Astrocyte of the spinal cord (primary cell): ENCODE results near the gene KAT6B.

Experiments
- DNase-seq: peaks from one replicate; pipeline ENCODE4 v3.0.0; 2011; ENCODE audit warnings: low read depth, low spot score
- H3K4me3 ChIP-seq: 2 replicates; pipeline ENCODE4 v1.5.1; 2011; ENCODE audit warnings: low read depth, mild to moderate bottlenecking, low read length, moderate library complexity
- in situ Hi-C: cut with HindIII; loops from 2 replicates; pipeline ENCODE4 v1.10.0; 2017; ENCODE audit warnings: low sequenced_read_pairs
- TF ChIP-seq, protein P1 (sequence below): IDR thresholded peaks from 2 replicates; pipeline ENCODE4 v1.5.1; 2012; ENCODE audit warnings: low read depth, mild to moderate bottlenecking, low read length, inconsistent platforms

Gene KAT6B

GRCh38 chr10:75009426-75009825 is 183.0 kb downstream of the KAT6B start:
- TF ChIP-seq, protein P1, sequence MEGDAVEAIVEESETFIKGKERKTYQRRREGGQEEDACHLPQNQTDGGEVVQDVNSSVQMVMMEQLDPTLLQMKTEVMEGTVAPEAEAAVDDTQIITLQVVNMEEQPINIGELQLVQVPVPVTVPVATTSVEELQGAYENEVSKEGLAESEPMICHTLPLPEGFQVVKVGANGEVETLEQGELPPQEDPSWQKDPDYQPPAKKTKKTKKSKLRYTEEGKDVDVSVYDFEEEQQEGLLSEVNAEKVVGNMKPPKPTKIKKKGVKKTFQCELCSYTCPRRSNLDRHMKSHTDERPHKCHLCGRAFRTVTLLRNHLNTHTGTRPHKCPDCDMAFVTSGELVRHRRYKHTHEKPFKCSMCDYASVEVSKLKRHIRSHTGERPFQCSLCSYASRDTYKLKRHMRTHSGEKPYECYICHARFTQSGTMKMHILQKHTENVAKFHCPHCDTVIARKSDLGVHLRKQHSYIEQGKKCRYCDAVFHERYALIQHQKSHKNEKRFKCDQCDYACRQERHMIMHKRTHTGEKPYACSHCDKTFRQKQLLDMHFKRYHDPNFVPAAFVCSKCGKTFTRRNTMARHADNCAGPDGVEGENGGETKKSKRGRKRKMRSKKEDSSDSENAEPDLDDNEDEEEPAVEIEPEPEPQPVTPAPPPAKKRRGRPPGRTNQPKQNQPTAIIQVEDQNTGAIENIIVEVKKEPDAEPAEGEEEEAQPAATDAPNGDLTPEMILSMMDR, result no peak
- no peak overlapping the region for H3K4me3 ChIP-seq
- in situ Hi-C loops, result no loop called here
- no peak for DNase-seq

DNA sequence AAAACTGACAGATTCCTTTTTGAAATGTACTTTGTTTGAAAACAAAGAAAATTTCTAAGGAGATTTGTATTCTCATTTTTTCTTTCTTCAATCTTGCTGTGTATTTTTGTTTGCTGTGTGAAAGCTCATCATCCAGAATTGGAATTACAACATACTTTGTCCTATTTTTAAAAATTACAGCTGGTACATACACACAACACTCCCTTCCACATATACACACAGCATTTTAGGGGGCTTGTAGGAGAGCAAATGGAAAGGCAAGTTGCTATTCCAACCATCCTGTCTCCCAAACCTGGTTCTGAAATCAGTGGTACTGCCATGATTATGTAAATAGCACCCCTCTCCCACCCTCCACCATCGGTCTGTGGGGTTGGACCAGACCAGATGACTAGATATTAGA is 184.0 kb downstream of the KAT6B start:
- in situ Hi-C loops, result no loop called here

DNA sequence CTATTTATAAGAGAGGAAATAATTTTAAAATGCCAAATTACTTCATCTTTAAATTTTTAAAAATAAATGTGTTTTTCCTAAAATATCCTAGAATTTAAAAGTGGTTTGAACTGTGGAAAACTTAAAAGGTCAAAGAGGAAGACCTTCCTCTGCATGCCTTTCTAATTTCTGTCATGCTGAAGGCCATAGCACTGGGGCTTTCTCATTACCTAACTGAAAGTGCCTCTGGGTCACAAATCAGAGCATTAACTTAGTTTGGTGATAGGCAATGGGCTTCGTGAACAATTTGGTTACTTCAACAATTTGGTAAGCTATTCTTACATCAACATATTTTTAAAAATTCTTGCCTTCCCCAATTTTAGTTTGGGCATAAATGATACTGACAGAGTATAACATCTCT is 184.8 kb downstream of the KAT6B start:
- in situ Hi-C loops, result no loop called here
- H3K4me3 ChIP-seq, result no peak overlapping the region
- DNase-seq, result no peak
- TF ChIP-seq, protein P1, result no peak

More for the DNA sequence above, 184.0 kb downstream of the KAT6B start:
- TF ChIP-seq, protein P1, result no peak
- H3K4me3 ChIP-seq, result no peak overlapping the region
- no peak for DNase-seq

DNA sequence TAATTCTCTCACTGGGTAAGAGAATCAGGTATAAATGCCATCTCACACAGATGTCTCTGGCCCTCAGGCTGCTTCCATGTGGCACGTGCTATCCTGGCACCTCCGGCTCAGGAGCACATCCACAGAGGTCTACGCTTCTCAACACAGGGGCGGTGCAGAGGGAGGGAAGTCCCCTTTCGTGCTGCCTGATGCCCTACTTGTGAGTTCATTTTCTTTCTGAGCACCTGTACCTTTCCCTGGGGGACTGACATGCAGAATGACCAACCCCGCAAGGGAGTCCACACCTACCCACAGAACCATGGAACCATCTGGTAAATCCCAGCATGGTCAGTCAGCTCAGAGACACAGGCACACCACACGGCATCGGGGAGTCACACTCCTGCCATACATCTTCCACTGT is 186.1 kb downstream of the KAT6B start:
- in situ Hi-C loops, result no loop called here
- TF ChIP-seq, protein P1, result no peak
- no peak overlapping the region for H3K4me3 ChIP-seq
- DNase-seq, result no peak

DNA sequence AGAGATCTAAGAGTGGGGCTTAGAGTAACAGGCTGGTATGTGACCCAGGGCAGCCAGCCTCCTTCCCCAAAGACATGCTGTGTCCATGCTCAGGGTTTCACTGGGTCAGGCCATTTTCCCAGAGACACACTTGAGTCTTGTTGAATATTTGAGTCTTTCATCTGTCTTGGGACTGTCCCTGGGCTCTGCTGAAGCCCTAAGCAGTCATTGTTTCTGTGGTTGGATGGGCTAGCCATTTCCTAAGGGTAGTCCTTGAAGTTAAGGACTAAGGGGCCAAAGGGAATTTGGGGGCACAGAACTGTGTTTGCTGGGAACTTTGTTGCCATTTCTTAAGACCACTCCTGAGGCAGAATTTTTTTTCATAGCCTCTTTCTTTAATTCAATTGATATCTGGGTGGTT is 186.6 kb downstream of the KAT6B start:
- in situ Hi-C loops, result no loop called here
- TF ChIP-seq, protein P1, result no peak
- DNase-seq, result no peak
- no peak overlapping the region for H3K4me3 ChIP-seq

GRCh38 chr10:75013522-75013921 is 187.1 kb downstream of the KAT6B start:
- no peak for DNase-seq
- TF ChIP-seq, protein P1, result no peak
- no peak overlapping the region for H3K4me3 ChIP-seq
- in situ Hi-C loops, result no loop called here
